SH-SY5Y (cell line): ENCODE measurements around the gene ARHGAP32.

Experiments used
- GATA2 ChIP-seq: IDR thresholded peaks from 2 replicates; pipeline ENCODE4 v1.6.1; 2011; ENCODE audit warnings: mild to moderate bottlenecking, low read depth, low read length
- GATA3 ChIP-seq: IDR thresholded peaks from 2 replicates; pipeline ENCODE4 v1.6.1; 2011; ENCODE audit warnings: low read depth, mild to moderate bottlenecking, low read length, moderate library complexity

- TF ChIP-seq GATA2 (no peak), GATA3 (no peak)
Observed at GRCh38 chr11:128968916-128969315, 223.2 kb downstream of the ARHGAP32 start.
